ENCODE measurements around the gene FMN2.

DNA sequence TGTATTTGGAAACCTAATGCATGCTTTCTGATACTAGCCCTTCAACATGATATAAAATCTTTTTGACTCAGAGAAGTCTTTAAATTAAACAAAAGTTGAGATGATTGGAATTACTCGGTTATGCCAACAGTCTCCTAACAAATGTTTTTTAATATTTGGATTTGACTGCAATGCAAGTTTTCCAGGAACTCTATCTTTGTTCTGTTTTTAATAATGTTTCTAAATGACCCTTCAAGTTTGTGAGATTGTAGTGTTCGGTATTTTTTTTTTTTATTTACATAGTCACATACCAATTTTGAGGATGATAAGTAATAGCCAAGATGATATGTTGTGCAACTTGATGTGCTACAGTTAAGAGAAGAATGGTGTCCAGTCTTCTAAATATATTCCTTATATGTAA lies 258.0 kb downstream of the FMN2 start:
- TF ChIP-seq, protein P1, sequence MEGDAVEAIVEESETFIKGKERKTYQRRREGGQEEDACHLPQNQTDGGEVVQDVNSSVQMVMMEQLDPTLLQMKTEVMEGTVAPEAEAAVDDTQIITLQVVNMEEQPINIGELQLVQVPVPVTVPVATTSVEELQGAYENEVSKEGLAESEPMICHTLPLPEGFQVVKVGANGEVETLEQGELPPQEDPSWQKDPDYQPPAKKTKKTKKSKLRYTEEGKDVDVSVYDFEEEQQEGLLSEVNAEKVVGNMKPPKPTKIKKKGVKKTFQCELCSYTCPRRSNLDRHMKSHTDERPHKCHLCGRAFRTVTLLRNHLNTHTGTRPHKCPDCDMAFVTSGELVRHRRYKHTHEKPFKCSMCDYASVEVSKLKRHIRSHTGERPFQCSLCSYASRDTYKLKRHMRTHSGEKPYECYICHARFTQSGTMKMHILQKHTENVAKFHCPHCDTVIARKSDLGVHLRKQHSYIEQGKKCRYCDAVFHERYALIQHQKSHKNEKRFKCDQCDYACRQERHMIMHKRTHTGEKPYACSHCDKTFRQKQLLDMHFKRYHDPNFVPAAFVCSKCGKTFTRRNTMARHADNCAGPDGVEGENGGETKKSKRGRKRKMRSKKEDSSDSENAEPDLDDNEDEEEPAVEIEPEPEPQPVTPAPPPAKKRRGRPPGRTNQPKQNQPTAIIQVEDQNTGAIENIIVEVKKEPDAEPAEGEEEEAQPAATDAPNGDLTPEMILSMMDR (IDR thresholded peaks at IDR 0.05): no peak
- no peak for TF ChIP-seq POLR2A (IDR thresholded peaks at IDR 0.05)

Measured in body of pancreas (tissue), 4 donors.